Activated naive CD8-positive, alpha-beta T cell treated with anti-CD3 and anti-CD28 coated beads, Interleukin-2, amount 50 U/mL, for 24 hours (primary cell): Measurements from ENCODE around the gene GNPTG.
A peak's percentile ranks its signal among the peaks of the same experiment; 100 is the strongest.

Experiments
- ATAC-seq: fragments of 150-1000 bp; cut with Tn5 transposase; one replicate; pipeline ENCODE4 v1.10.0; 2021
- DNase-seq: peaks from one replicate; pipeline ENCODE4 v3.0.0; 2021
- H3K27ac Mint-ChIP-seq: one replicate; pipeline ENCODE4 v1.8.0; 2021; ENCODE audit warnings: mild to moderate bottlenecking, mixed read lengths
- H3K27me3 Mint-ChIP-seq: one replicate; pipeline ENCODE4 v1.8.0; 2021; ENCODE audit warnings: mixed read lengths
- H3K36me3 Mint-ChIP-seq: one replicate; pipeline ENCODE4 v1.8.0; 2021; ENCODE audit warnings: low read depth, mixed read lengths
- H3K4me1 Mint-ChIP-seq: one replicate; pipeline ENCODE4 v1.8.0; 2021; ENCODE audit warnings: mixed read lengths
- H3K4me3 Mint-ChIP-seq: one replicate; pipeline ENCODE4 v1.8.0; 2021; ENCODE audit warnings: mild to moderate bottlenecking, moderate library complexity, mixed read lengths
- H3K9me3 Mint-ChIP-seq: one replicate; pipeline ENCODE4 v1.8.0; 2021; ENCODE audit warnings: mixed read lengths

The GNPTG gene

GRCh38 chr16:1375741-1376410 lies 24.1 kb downstream of the GNPTG start:
- Mint-ChIP-seq H3K9me3 (no peaks in the 10 kb centered on the region), H3K27me3 (no peaks in the 10 kb centered on the region)
- no peak for ATAC-seq

GRCh38 chr16:1377406-1378010 lies 25.8 kb downstream of the GNPTG start:
- Mint-ChIP-seq H3K9me3 (no peaks in the 10 kb centered on the region), H3K4me1 (peaks cover 13% of the 10 kb centered on the region), H3K36me3 (peaks cover 3% of the 10 kb centered on the region), H3K27me3 (no peaks in the 10 kb centered on the region), H3K27ac (no peak overlapping the region), H3K4me3 (peak overlapping the region; percentile 89)
- no peak for DNase-seq
- no peak for ATAC-seq

More at GRCh38 chr16:1375741-1376410, 24.1 kb downstream of the GNPTG start:
- H3K4me3 Mint-ChIP-seq, result no peak overlapping the region
- H3K4me1 Mint-ChIP-seq, result peaks cover 13% of the 10 kb centered on the region
- H3K36me3 Mint-ChIP-seq, result peaks cover 3% of the 10 kb centered on the region
- no peak overlapping the region for H3K27ac Mint-ChIP-seq
- DNase-seq, result no peak

- no peak for ATAC-seq
- H3K27ac Mint-ChIP-seq, result peak overlapping the region; percentile 89
- H3K9me3 Mint-ChIP-seq, result no peaks in the 10 kb centered on the region
- peaks cover 3% of the 10 kb centered on the region for H3K36me3 Mint-ChIP-seq
- DNase-seq, result no peak
- peaks cover 13% of the 10 kb centered on the region for H3K4me1 Mint-ChIP-seq
- H3K27me3 Mint-ChIP-seq, result no peaks in the 10 kb centered on the region
- H3K4me3 Mint-ChIP-seq, result peak overlapping the region; percentile 89
Measured at GRCh38 chr16:1378087-1378803, 26.5 kb downstream of the GNPTG start.

- Mint-ChIP-seq H3K27me3 (no peaks in the 10 kb centered on the region), H3K4me1 (peaks cover 13% of the 10 kb centered on the region), H3K4me3 (peak overlapping the region; percentile 89), H3K9me3 (no peaks in the 10 kb centered on the region), H3K36me3 (peaks cover 3% of the 10 kb centered on the region), H3K27ac (peak overlapping the region; percentile 89)
- DNase-seq (peak; percentile 76), ATAC-seq (peak; percentile 72)
Measured at GRCh38 chr16:1378804-1379303, 27.1 kb downstream of the GNPTG start.

- Mint-ChIP-seq H3K27me3 (no peaks in the 10 kb centered on the region), H3K27ac (peak overlapping the region; percentile 76), H3K36me3 (peaks cover 3% of the 10 kb centered on the region), H3K4me3 (peak overlapping the region; percentile 89), H3K4me1 (peaks cover 13% of the 10 kb centered on the region), H3K9me3 (no peaks in the 10 kb centered on the region)
- DNase-seq (peak; percentile 77), ATAC-seq (peak; percentile 63)
Measured at GRCh38 chr16:1379304-1380076, 27.8 kb downstream of the GNPTG start.

GRCh38 chr16:1380195-1380594 lies 28.5 kb downstream of the GNPTG start:
- peak overlapping the region; percentile 74 for H3K4me3 Mint-ChIP-seq
- peaks cover 13% of the 10 kb centered on the region for H3K4me1 Mint-ChIP-seq
- DNase-seq (no peak), ATAC-seq (no peak)
- no peaks in the 10 kb centered on the region for H3K27me3 Mint-ChIP-seq
- H3K9me3 Mint-ChIP-seq, result no peaks in the 10 kb centered on the region
- H3K27ac Mint-ChIP-seq, result peak overlapping the region; percentile 76
- H3K36me3 Mint-ChIP-seq, result peaks cover 6% of the 10 kb centered on the region

- Mint-ChIP-seq H3K4me3 (no peak overlapping the region), H3K9me3 (no peaks in the 10 kb centered on the region), H3K4me1 (peaks cover 13% of the 10 kb centered on the region), H3K27me3 (no peaks in the 10 kb centered on the region), H3K27ac (no peak overlapping the region), H3K36me3 (peaks cover 6% of the 10 kb centered on the region)
- no peak for ATAC-seq
- DNase-seq, result no peak
Measured at GRCh38 chr16:1381612-1382406, 30.1 kb downstream of the GNPTG start.

- H3K36me3 Mint-ChIP-seq, result peaks cover 6% of the 10 kb centered on the region
- H3K27me3 Mint-ChIP-seq, result no peaks in the 10 kb centered on the region
- DNase-seq (no peak), ATAC-seq (no peak)
- H3K9me3 Mint-ChIP-seq, result no peaks in the 10 kb centered on the region
- H3K4me1 Mint-ChIP-seq, result peaks cover 8% of the 10 kb centered on the region
- H3K27ac Mint-ChIP-seq, result no peak overlapping the region
- no peak overlapping the region for H3K4me3 Mint-ChIP-seq
Measured at GRCh38 chr16:1383556-1383955, 31.8 kb downstream of the GNPTG start.

GRCh38 chr16:1385232-1385631 lies 33.5 kb downstream of the GNPTG start:
- Mint-ChIP-seq H3K4me1 (peaks cover under 1% of the 10 kb centered on the region), H3K27me3 (no peaks in the 10 kb centered on the region), H3K27ac (no peak overlapping the region), H3K4me3 (no peak overlapping the region), H3K9me3 (no peaks in the 10 kb centered on the region), H3K36me3 (peaks cover 3% of the 10 kb centered on the region)
- ATAC-seq (no peak), DNase-seq (no peak)

- H3K4me3 Mint-ChIP-seq, result no peak overlapping the region
- no peak for DNase-seq
- H3K4me1 Mint-ChIP-seq, result no peaks in the 10 kb centered on the region
- H3K36me3 Mint-ChIP-seq, result peaks cover 5% of the 10 kb centered on the region
- ATAC-seq, result no peak
- no peaks in the 10 kb centered on the region for H3K9me3 Mint-ChIP-seq
- H3K27me3 Mint-ChIP-seq, result no peaks in the 10 kb centered on the region
- H3K27ac Mint-ChIP-seq, result no peak overlapping the region
Measured at GRCh38 chr16:1387331-1387730, 35.6 kb downstream of the GNPTG start.

GRCh38 chr16:1389762-1390161 lies 38.0 kb downstream of the GNPTG start:
- no peak overlapping the region for H3K4me3 Mint-ChIP-seq
- H3K36me3 Mint-ChIP-seq, result peaks cover 4% of the 10 kb centered on the region
- no peak overlapping the region for H3K27ac Mint-ChIP-seq
- ATAC-seq, result no peak
- no peaks in the 10 kb centered on the region for H3K4me1 Mint-ChIP-seq
- no peak for DNase-seq
- no peaks in the 10 kb centered on the region for H3K9me3 Mint-ChIP-seq
- no peaks in the 10 kb centered on the region for H3K27me3 Mint-ChIP-seq

- ATAC-seq, result no peak
- H3K4me1 Mint-ChIP-seq, result no peaks in the 10 kb centered on the region
- no peak for DNase-seq
- H3K9me3 Mint-ChIP-seq, result no peaks in the 10 kb centered on the region
- peaks cover 2% of the 10 kb centered on the region for H3K36me3 Mint-ChIP-seq
- H3K4me3 Mint-ChIP-seq, result no peak overlapping the region
- no peak overlapping the region for H3K27ac Mint-ChIP-seq
- no peaks in the 10 kb centered on the region for H3K27me3 Mint-ChIP-seq
Measured at GRCh38 chr16:1390239-1390779, 38.6 kb downstream of the GNPTG start.

- no peak for ATAC-seq
- no peaks in the 10 kb centered on the region for H3K4me1 Mint-ChIP-seq
- H3K27ac Mint-ChIP-seq, result no peak overlapping the region
Measured at GRCh38 chr16:1392826-1393225, 41.1 kb downstream of the GNPTG start.

More at GRCh38 chr16:1392826-1393225, 41.1 kb downstream of the GNPTG start:
- no peak overlapping the region for H3K4me3 Mint-ChIP-seq
- no peaks in the 10 kb centered on the region for H3K9me3 Mint-ChIP-seq
- H3K27me3 Mint-ChIP-seq, result no peaks in the 10 kb centered on the region
- no peak for DNase-seq
- peaks cover 2% of the 10 kb centered on the region for H3K36me3 Mint-ChIP-seq
